ENCODE measurements around the gene OR6A2.

Gene OR6A2

DNA sequence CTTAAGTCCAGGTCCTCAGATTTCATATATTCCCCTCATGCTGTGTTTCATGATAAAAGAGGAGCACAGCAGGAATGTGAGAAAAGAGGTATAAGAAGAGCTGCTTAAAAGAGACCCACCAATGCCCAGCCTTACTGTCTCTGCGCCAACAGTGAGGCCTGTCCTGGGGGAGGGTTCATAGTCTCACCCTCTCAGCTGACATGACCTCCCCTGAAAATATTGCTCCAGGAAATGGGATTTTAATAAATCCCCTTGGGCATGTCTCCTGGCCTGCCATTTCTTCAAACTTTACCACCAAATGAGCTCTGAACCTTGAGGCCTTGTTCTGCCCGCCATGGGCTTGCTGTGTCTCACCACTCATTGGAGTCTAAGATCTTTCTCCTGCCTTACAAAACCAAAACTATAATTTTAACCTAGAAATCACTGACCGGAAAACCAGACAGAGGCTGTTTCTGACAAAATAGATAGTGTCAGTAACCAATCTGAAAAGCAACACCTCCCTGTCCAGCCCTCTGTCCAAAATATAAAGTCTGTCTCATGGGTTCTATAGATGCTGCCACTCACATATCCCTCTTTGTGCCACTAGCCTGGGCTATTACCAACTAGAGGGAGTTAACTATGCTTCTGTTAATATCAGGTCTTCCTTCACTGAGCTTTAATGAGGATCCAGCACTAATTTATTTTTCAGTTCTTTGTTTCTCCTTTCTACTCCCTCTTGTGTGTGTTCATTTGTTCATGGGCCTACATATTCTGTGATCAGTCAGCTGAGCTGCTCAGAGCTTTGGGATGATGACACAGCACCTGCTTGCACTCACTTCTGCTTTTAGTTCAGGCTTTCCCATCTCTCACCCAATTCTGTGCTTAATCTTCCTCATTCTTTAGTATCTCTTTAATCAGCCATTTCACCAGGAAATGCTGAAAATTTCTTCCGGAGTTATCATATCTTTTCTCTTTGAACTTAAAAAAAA, 27.3 kb downstream of the OR6A2 start, which contains the start of gene OR2AG2:
OR2AG2 (minus strand) TSS at position 51 of the 968 bp plus-strand sequence. CDS start 3,019 bp downstream, outside the sequence.
- DNase-seq (ENCODE audit: low read depth), result no peak
- no peak within 1 kb of the TSS for H3K4me3 ChIP-seq (ENCODE audit: control insufficient read depth, low read depth, low read length)
- TF ChIP-seq, protein P1, sequence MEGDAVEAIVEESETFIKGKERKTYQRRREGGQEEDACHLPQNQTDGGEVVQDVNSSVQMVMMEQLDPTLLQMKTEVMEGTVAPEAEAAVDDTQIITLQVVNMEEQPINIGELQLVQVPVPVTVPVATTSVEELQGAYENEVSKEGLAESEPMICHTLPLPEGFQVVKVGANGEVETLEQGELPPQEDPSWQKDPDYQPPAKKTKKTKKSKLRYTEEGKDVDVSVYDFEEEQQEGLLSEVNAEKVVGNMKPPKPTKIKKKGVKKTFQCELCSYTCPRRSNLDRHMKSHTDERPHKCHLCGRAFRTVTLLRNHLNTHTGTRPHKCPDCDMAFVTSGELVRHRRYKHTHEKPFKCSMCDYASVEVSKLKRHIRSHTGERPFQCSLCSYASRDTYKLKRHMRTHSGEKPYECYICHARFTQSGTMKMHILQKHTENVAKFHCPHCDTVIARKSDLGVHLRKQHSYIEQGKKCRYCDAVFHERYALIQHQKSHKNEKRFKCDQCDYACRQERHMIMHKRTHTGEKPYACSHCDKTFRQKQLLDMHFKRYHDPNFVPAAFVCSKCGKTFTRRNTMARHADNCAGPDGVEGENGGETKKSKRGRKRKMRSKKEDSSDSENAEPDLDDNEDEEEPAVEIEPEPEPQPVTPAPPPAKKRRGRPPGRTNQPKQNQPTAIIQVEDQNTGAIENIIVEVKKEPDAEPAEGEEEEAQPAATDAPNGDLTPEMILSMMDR (conservative IDR thresholded peaks at IDR 0.05; ENCODE audit: control insufficient read depth, insufficient read depth, low read depth, low read length), result no peak

DNA sequence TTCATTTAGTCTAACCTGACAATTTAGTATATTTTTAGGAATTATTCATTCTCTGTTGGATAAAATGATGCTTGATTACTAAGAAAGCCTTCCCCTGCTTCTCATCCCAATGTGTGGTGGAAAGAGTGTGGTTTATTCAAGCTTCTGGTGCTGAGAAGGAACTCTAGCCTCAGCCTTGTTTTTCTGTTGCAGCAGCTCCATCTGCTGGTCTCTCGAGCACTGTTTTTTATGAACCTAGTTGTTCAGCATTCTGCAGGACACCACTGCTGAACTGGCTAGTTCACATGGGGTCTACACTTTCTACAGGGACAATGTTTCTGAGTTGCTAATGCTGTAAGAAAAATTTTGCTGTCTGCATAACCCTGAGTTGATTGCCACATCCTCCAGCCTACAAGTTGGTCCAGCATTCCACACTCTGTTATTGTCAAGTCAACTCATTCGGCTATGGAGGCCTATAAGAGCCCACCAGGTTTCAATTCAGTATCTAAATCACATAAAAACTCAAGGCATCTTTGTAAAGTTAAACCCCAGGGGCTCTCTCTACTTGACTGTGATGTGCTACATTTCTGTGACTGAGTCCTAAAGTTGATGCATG, 42.0 kb downstream of the OR6A2 start:
- TF ChIP-seq, protein P1 (conservative IDR thresholded peaks at IDR 0.05; ENCODE audit: control insufficient read depth, insufficient read depth, low read depth, low read length), result peak; percentile 67
- peak; percentile 65 for DNase-seq (ENCODE audit: low read depth)
- no peak overlapping the region for H3K4me3 ChIP-seq (ENCODE audit: control insufficient read depth, low read depth, low read length)

GRCh38 chr11:6755953-6756347, 43.5 kb downstream of the OR6A2 start:
- H3K4me3 ChIP-seq (ENCODE audit: control insufficient read depth, low read depth, low read length), result no peak overlapping the region
- no peak for DNase-seq (ENCODE audit: low read depth)
- TF ChIP-seq, protein P1 (conservative IDR thresholded peaks at IDR 0.05; ENCODE audit: control insufficient read depth, insufficient read depth, low read depth, low read length), result no peak

- no peak overlapping the region for H3K4me3 ChIP-seq (ENCODE audit: control insufficient read depth, low read depth, low read length)
- TF ChIP-seq, protein P1 (conservative IDR thresholded peaks at IDR 0.05; ENCODE audit: control insufficient read depth, insufficient read depth, low read depth, low read length), result peak; percentile 98
- peak; percentile 43 for DNase-seq (ENCODE audit: low read depth)
These were observed 44.1 kb downstream of the OR6A2 start for GRCh38 chr11:6755303-6755952.

DNA sequence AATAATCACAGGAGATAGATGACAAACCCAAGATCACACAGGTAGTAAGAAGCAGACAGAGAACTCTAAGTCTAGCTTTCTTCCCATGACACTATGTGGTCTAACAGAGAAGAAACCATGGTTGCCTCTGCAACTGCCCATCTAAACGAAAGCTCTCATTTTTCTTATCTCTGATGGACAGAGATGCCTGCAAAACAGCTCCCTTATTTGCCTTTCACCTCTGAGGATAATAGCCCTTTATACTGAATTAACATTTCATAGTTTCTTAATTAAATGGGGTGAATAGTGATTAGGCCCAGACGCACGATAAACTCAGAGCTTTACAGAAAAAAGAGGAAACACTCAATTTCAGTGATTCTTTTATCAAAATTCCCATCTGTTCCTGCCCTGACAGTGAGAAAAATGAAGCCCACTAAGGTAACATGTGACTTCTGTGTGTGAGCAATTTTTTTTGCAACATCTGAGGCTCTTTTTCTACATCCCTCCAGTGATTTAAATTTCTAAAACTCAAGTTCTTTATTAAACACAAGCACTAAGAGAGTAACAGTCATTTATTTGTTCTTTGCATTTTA, 52.3 kb downstream of the OR6A2 start:
- no peak overlapping the region for H3K4me3 ChIP-seq (ENCODE audit: control insufficient read depth, low read depth, low read length)
- DNase-seq (ENCODE audit: low read depth), result no peak
- TF ChIP-seq, protein P1 (conservative IDR thresholded peaks at IDR 0.05; ENCODE audit: control insufficient read depth, insufficient read depth, low read depth, low read length), result no peak

DNA sequence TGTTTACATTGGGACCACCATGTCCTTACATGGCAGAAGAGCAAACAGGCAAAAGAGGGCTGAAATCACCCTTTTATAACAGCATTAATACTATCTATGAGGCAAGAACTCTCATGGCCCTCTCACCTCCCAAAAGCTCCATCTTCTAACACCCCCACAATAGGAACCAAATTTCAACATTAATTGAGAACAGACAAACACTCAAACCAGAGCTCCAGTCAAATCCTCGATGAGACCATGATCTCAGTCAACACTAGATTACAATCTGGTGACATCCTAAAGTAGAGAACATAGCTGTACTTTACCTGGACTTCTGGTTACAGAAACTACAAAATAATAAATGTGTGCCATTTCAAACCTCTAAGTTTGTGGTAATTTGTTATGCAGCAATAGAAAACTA, 52.9 kb downstream of the OR6A2 start:
- H3K4me3 ChIP-seq (ENCODE audit: control insufficient read depth, low read depth, low read length), result no peak overlapping the region
- TF ChIP-seq, protein P1 (conservative IDR thresholded peaks at IDR 0.05; ENCODE audit: control insufficient read depth, insufficient read depth, low read depth, low read length), result no peak
- DNase-seq (ENCODE audit: low read depth), result no peak

Measured in fibroblast of mammary gland (primary cell).